Ishikawa (cell line): ENCODE data around the gene CCDC187.

ENCODE experiments used
- CEBPB ChIP-seq: IDR thresholded peaks from 2 replicates; pipeline ENCODE4 v1.6.1; 2012
- CREB1 ChIP-seq: IDR thresholded peaks from 2 replicates; pipeline ENCODE4 v1.6.1; 2012; ENCODE audit warnings: low read depth
- EP300 ChIP-seq: IDR thresholded peaks from 2 replicates; pipeline ENCODE4 v1.6.1; 2012; ENCODE audit warnings: borderline replicate concordance
- FOXM1 ChIP-seq: IDR thresholded peaks from 2 replicates; pipeline ENCODE4 v1.6.1; 2012; ENCODE audit warnings: low read depth, borderline replicate concordance
- NFIC ChIP-seq: IDR thresholded peaks from 2 replicates; pipeline ENCODE4 v1.6.1; 2012
- TAF1 ChIP-seq: IDR thresholded peaks from 2 replicates; pipeline ENCODE4 v1.6.1; 2012; ENCODE audit warnings: low read depth, mild to moderate bottlenecking
- TF ChIP-seq, protein P1 (sequence below): IDR thresholded peaks from 2 replicates; pipeline ENCODE4 v1.6.1; 2012; ENCODE audit warnings: low read depth, mild to moderate bottlenecking

DNA sequence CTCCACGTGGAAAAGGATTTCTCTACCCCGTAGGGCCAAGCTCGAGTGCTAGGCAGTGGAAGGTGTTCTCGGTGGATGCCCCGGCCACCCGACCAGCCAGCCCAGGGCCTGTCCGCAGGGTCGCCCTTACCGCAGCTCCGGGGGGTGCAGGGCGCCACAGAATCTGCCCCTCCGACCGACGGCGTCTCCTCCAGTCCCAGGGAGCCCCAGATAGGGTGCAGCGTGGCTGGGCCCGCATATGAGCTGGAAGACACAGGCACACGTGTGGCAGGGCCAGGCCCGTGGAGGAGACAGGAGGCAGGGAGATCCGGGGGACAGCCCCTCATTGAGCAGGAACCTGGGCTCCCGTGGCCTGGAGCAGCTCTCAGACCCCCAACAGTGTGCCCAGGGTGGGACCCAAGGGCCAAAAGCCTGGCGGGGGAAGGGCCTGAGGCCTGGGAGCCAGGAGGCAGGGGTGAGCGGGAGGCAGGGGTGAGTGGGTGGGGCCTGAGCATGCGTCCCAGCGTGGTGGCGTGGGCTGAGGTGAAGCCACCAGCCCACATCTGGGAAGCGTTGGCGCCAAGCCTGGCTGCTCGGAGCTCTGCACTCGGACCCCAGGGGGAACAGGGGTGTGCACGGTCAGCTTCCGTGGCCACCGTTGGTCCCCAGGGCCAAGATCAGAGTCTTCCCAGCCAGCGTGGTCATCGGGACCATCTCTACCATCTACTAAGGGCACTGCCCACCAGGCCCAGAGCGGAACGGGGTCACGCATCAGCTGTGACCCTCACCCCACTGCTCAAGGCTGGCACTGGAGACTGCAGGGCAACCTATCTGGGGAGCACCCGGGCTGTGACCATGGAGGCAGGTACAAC, 22.2 kb downstream of the CCDC187 start:
- TF ChIP-seq CEBPB, result no peak
- no peak for TF ChIP-seq FOXM1
- TF ChIP-seq CREB1, result no peak
- no peak for TF ChIP-seq TAF1
- no peak for TF ChIP-seq EP300
- no peak for TF ChIP-seq NFIC
- TF ChIP-seq, protein P1, sequence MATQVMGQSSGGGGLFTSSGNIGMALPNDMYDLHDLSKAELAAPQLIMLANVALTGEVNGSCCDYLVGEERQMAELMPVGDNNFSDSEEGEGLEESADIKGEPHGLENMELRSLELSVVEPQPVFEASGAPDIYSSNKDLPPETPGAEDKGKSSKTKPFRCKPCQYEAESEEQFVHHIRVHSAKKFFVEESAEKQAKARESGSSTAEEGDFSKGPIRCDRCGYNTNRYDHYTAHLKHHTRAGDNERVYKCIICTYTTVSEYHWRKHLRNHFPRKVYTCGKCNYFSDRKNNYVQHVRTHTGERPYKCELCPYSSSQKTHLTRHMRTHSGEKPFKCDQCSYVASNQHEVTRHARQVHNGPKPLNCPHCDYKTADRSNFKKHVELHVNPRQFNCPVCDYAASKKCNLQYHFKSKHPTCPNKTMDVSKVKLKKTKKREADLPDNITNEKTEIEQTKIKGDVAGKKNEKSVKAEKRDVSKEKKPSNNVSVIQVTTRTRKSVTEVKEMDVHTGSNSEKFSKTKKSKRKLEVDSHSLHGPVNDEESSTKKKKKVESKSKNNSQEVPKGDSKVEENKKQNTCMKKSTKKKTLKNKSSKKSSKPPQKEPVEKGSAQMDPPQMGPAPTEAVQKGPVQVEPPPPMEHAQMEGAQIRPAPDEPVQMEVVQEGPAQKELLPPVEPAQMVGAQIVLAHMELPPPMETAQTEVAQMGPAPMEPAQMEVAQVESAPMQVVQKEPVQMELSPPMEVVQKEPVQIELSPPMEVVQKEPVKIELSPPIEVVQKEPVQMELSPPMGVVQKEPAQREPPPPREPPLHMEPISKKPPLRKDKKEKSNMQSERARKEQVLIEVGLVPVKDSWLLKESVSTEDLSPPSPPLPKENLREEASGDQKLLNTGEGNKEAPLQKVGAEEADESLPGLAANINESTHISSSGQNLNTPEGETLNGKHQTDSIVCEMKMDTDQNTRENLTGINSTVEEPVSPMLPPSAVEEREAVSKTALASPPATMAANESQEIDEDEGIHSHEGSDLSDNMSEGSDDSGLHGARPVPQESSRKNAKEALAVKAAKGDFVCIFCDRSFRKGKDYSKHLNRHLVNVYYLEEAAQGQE, result no peak
